Endothelial cell (in vitro differentiated cells): ENCODE results near the gene DPH1. TPM values are rescaled to one million over a fixed set of nuclear protein-coding genes. Genes with fewer than 3 reads are reported as not detected.

Experiments used
- DNase-seq: peaks from one replicate; pipeline ENCODE4 v3.0.0; 2021; ENCODE audit warnings: low spot score
- H3K27ac Mint-ChIP-seq: one replicate; pipeline ENCODE4 v1.8.0; 2021; ENCODE audit warnings: mixed read lengths, inconsistent platforms; ENCODE audit not compliant: unreplicated experiment
- H3K27me3 Mint-ChIP-seq: one replicate; pipeline ENCODE4 v1.8.0; 2021; ENCODE audit warnings: mild to moderate bottlenecking, moderate library complexity, mixed read lengths, inconsistent platforms; ENCODE audit not compliant: unreplicated experiment
- H3K36me3 Mint-ChIP-seq: one replicate; pipeline ENCODE4 v1.8.0; 2021; ENCODE audit warnings: mild to moderate bottlenecking, low read depth, mixed read lengths, inconsistent platforms; ENCODE audit not compliant: unreplicated experiment
- H3K4me1 Mint-ChIP-seq: one replicate; pipeline ENCODE4 v1.8.0; 2021; ENCODE audit warnings: mild to moderate bottlenecking, mixed read lengths, inconsistent platforms; ENCODE audit not compliant: unreplicated experiment
- H3K4me3 Mint-ChIP-seq: one replicate; pipeline ENCODE4 v1.8.0; 2021; ENCODE audit warnings: mild to moderate bottlenecking, mixed read lengths, inconsistent platforms; ENCODE audit not compliant: unreplicated experiment
- H3K9me3 Mint-ChIP-seq: one replicate; pipeline ENCODE4 v1.8.0; 2021; ENCODE audit warnings: mixed read lengths, inconsistent platforms; ENCODE audit not compliant: unreplicated experiment
- CTCF ChIP-seq: fragments of 200-600 bp; sonication (generic); IDR thresholded peaks from one replicate; pipeline ENCODE4 v1.5.0; 2021; ENCODE audit warnings: antibody characterized with exemption; ENCODE audit not compliant: unreplicated experiment
- total RNA-seq: library from RNA; stranded (reverse); fragmentation: NEBNext Ultra II Directional; extraction: Animal tissue kit (Norgen Biotek cat#: 25700); gene quantifications from one replicate; pipeline ENCODE4 v1.2.1, GENCODE V29; 2021; ENCODE audit not compliant: unreplicated experiment

Gene DPH1
- total RNA-seq, 1 donor from 2014 or later = 27.1 TPM

GRCh38 chr17:2057175-2057759, 27.3 kb downstream of the DPH1 start:
- Mint-ChIP-seq H3K27me3 (peaks cover 26% of the 10 kb centered on the region), H3K27ac (no peak overlapping the region), H3K4me3 (no peak overlapping the region), H3K9me3 (no peaks in the 10 kb centered on the region), H3K4me1 (peaks cover 21% of the 10 kb centered on the region), H3K36me3 (peaks cover 15% of the 10 kb centered on the region)
- DNase-seq = peak; percentile 45
- no peak for TF ChIP-seq CTCF

GRCh38 chr17:2057760-2058585, 28.0 kb downstream of the DPH1 start:
- DNase-seq = no peak
- no peak overlapping the region for H3K4me3 Mint-ChIP-seq
- H3K27me3 Mint-ChIP-seq = peaks cover 29% of the 10 kb centered on the region
- H3K9me3 Mint-ChIP-seq = no peaks in the 10 kb centered on the region
- peaks cover 18% of the 10 kb centered on the region for H3K36me3 Mint-ChIP-seq
- H3K4me1 Mint-ChIP-seq = peaks cover 27% of the 10 kb centered on the region
- TF ChIP-seq CTCF = no peak
- no peak overlapping the region for H3K27ac Mint-ChIP-seq

- no peaks in the 10 kb centered on the region for H3K9me3 Mint-ChIP-seq
- peaks cover 16% of the 10 kb centered on the region for H3K36me3 Mint-ChIP-seq
- H3K27ac Mint-ChIP-seq = no peak overlapping the region
- DNase-seq = peak; percentile 66
- peaks cover 24% of the 10 kb centered on the region for H3K27me3 Mint-ChIP-seq
- H3K4me3 Mint-ChIP-seq = no peak overlapping the region
- H3K4me1 Mint-ChIP-seq = peaks cover 31% of the 10 kb centered on the region
- TF ChIP-seq CTCF = peak; percentile 92
Observed at GRCh38 chr17:2058586-2059546, 28.9 kb downstream of the DPH1 start.

- no peak for TF ChIP-seq CTCF
- no peak for DNase-seq
- Mint-ChIP-seq H3K4me1 (peaks cover 40% of the 10 kb centered on the region), H3K27ac (no peak overlapping the region), H3K27me3 (peaks cover 24% of the 10 kb centered on the region), H3K4me3 (peak overlapping the region; percentile 42), H3K36me3 (peaks cover 24% of the 10 kb centered on the region), H3K9me3 (no peaks in the 10 kb centered on the region)
Observed at GRCh38 chr17:2059547-2060384, 29.8 kb downstream of the DPH1 start.
